HFFc6 (cell line): ENCODE data around the gene GPR146. TPM values are rescaled to one million over a fixed set of nuclear protein-coding genes. Genes with fewer than 3 reads are reported as not detected.

Source experiments
- DNase-seq: peaks from one replicate; pipeline ENCODE4 v3.0.0-alpha.2; 2018
- H3K27ac Mint-ChIP-seq: 2 replicates; pipeline ENCODE4 v1.8.0; 2020; ENCODE audit warnings: mild to moderate bottlenecking, mixed read lengths
- H3K27me3 Mint-ChIP-seq: 2 replicates; pipeline ENCODE4 v1.8.0; 2021; ENCODE audit warnings: mild to moderate bottlenecking, moderate library complexity, mixed read lengths; ENCODE audit not compliant: insufficient read depth
- H3K36me3 Mint-ChIP-seq: 2 replicates; pipeline ENCODE4 v1.8.0; 2021; ENCODE audit warnings: low read depth, mixed read lengths
- H3K4me1 Mint-ChIP-seq: 2 replicates; pipeline ENCODE4 v1.8.0; 2020; ENCODE audit warnings: low read depth, mixed read lengths
- H3K4me3 Mint-ChIP-seq: 2 replicates; pipeline ENCODE4 v1.8.0; 2020; ENCODE audit warnings: mild to moderate bottlenecking, moderate library complexity, mixed read lengths
- H3K9me3 Mint-ChIP-seq: 2 replicates; pipeline ENCODE4 v1.8.0; 2020; ENCODE audit warnings: mild to moderate bottlenecking, mixed read lengths
- CTCF ChIP-seq: fragments of 200-600 bp; sonication (generic); IDR thresholded peaks from 2 replicates; pipeline ENCODE4 v1.5.0; 2021; ENCODE audit warnings: antibody characterized with exemption, mild to moderate bottlenecking
- total RNA-seq, 6 experiments: library from RNA; stranded (reverse); fragmentation: NEBNext Ultra II Directional; extraction: Animal tissue kit (Norgen Biotek cat#: 25700); gene quantifications; 2 replicates in 1 of 6; 3 replicates in 5 of 6; pipeline ENCODE4 v1.2.3, GENCODE V29; 2021

Gene GPR146
- total RNA-seq, 6 experiments from 2014 or later: 0.26 to 0.92 (median 0.52) TPM

GRCh38 chr7:1065585-1066241, 21.4 kb downstream of the GPR146 start:
- Mint-ChIP-seq H3K27me3 (peaks cover 4% of the 10 kb centered on the region), H3K36me3 (0 out of 2 replicates have a peak, but pooled peaks cover under 1% of the 10 kb centered on the region), H3K27ac (no peak overlapping the region), H3K4me3 (no peak overlapping the region), H3K9me3 (peaks cover 4% of the 10 kb centered on the region; the same call in 1 of the 2 replicates), H3K4me1 (no peaks in the 10 kb centered on the region)
- peak; percentile 50 for DNase-seq
- peak; percentile 95 for TF ChIP-seq CTCF

- no peak for TF ChIP-seq CTCF
- 0 out of 2 replicates have a peak, but pooled peaks cover 6% of the 10 kb centered on the region for H3K36me3 Mint-ChIP-seq
- H3K4me1 Mint-ChIP-seq: no peaks in the 10 kb centered on the region
- no peak overlapping the region for H3K4me3 Mint-ChIP-seq
- H3K27ac Mint-ChIP-seq: no peak overlapping the region
- no peak for DNase-seq
- H3K27me3 Mint-ChIP-seq: peaks cover 4% of the 10 kb centered on the region
- peaks cover 9% of the 10 kb centered on the region; the same call in 1 of the 2 replicates for H3K9me3 Mint-ChIP-seq
Measured at GRCh38 chr7:1066242-1066588, 21.9 kb downstream of the GPR146 start.

GRCh38 chr7:1068013-1068412, 23.7 kb downstream of the GPR146 start:
- peaks cover 4% of the 10 kb centered on the region for H3K27me3 Mint-ChIP-seq
- TF ChIP-seq CTCF: no peak
- peaks cover 10% of the 10 kb centered on the region; the same call in 1 of the 2 replicates for H3K9me3 Mint-ChIP-seq
- H3K36me3 Mint-ChIP-seq: 0 out of 2 replicates have a peak, but pooled peaks cover 10% of the 10 kb centered on the region
- H3K4me3 Mint-ChIP-seq: no peak overlapping the region
- DNase-seq: no peak
- no peak overlapping the region for H3K27ac Mint-ChIP-seq
- H3K4me1 Mint-ChIP-seq: no peaks in the 10 kb centered on the region

- Mint-ChIP-seq H3K4me3 (no peak overlapping the region), H3K4me1 (no peaks in the 10 kb centered on the region), H3K36me3 (0 out of 2 replicates have a peak, but pooled peaks cover 10% of the 10 kb centered on the region), H3K27me3 (peaks cover 4% of the 10 kb centered on the region), H3K27ac (no peak overlapping the region), H3K9me3 (peaks cover 10% of the 10 kb centered on the region; the same call in 1 of the 2 replicates)
- TF ChIP-seq CTCF: no peak
- DNase-seq: no peak
Measured at GRCh38 chr7:1068619-1069018, 24.3 kb downstream of the GPR146 start.

- no peak for DNase-seq
- H3K9me3 Mint-ChIP-seq: peaks cover 10% of the 10 kb centered on the region; the same call in 1 of the 2 replicates
- no peaks in the 10 kb centered on the region for H3K4me1 Mint-ChIP-seq
- no peak overlapping the region for H3K4me3 Mint-ChIP-seq
- peaks cover 2% of the 10 kb centered on the region for H3K27me3 Mint-ChIP-seq
- H3K36me3 Mint-ChIP-seq: 0 out of 2 replicates have a peak, but pooled peaks cover 10% of the 10 kb centered on the region
- H3K27ac Mint-ChIP-seq: no peak overlapping the region
- TF ChIP-seq CTCF: no peak
Measured at GRCh38 chr7:1070544-1071011, 26.2 kb downstream of the GPR146 start.
